Superior temporal gyrus (tissue), 1 donor: ENCODE results near the gene KRT85.
A peak's percentile ranks its signal among the peaks of the same experiment; 100 is the strongest.
"Not testable (repeated sequence)": the region's sequence is repeated elsewhere in the genome, so short reads cannot be mapped to it uniquely, and the experiment has no call there.

Experiments used
- DNase-seq: peaks from one replicate; pipeline ENCODE4 v3.0.0-alpha.2; 2016; ENCODE audit errors: extremely low spot score

KRT85 gene

GRCh38 chr12:52323416-52324152 lies 43.7 kb downstream of the KRT85 start:
- no peak for DNase-seq

- no peak for DNase-seq
These were observed 44.3 kb downstream of the KRT85 start for GRCh38 chr12:52323001-52323400.

GRCh38 chr12:52322069-52322468 lies 45.2 kb downstream of the KRT85 start:
- DNase-seq, result no peak

GRCh38 chr12:52321418-52321817 lies 45.9 kb downstream of the KRT85 start:
- no peak for DNase-seq

DNA sequence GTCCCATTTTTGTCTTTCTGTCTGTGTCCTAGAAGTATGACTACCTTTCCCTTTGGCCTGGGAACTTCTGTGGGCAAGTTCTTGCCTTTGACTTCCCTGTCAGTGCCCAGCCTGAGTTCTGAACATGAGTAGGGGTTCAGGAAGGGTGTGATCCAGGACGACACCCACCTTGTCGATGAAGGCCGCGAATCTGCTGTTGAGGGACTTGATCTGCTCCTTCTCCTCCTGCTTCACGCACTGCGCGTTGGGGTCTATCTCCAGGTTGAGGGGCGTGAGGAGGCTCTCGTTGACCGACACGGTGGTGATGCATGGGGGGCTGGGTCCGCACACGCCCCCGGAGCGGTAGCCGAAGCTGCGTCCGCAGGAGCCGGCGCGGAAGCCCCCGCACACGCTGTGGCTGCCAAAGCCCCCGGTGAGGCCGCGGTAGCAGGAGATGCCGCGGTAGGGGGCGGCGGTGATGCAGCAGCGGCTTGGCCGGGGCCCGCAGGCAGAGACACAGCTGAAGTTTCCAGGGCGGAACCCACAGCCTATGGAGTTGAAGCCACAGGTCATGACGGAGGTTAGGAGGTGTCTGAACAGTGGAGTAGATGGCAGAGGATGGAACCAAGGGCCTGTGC lies 46.4 kb downstream of the KRT85 start, which contains the start of gene KRT83:
Gene KRT83 (minus strand): TSS at position 615 of the 617 bp plus-strand sequence. CDS start 63 bp downstream, at position 552.
- no peak for DNase-seq

- DNase-seq, result no peak
These were observed 48.2 kb downstream of the KRT85 start for GRCh38 chr12:52319097-52319496.

DNA sequence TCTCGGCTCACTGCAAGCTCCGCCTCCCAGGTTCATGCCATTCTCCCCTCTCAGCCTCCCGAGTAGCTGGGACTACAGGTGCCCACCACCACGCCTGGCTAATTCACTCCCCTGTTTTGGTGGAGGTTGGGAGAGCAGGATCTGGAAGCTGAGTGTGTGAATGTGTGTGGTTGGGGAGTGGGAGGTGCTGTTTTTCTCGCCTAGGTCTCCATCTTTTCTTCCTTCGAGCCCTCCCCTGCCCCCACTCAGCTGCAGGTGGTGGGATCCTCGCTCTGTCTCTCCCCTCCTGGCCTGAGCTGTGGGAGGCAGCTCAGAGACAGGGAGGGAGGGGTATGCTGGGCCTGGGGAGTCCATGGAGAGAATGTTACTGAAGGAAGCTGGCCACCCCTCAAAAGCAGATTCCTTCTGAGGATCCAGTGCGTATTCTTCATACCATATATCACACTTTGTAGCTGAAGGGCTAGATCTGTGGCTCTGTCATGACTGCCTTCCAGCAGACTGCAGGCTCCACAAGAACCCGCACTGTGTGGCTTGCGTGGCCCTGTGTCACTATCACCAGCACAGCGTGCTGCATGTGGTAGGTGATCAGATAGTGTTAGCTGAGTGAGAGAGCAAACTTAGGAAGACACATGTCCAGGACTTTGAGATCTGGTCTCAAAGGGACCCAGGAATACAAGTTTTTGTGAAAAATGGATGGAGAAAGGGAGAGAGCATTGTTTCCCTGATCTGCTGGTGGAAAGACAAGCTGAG lies 48.9 kb downstream of the KRT85 start:
- no peak for DNase-seq

DNA sequence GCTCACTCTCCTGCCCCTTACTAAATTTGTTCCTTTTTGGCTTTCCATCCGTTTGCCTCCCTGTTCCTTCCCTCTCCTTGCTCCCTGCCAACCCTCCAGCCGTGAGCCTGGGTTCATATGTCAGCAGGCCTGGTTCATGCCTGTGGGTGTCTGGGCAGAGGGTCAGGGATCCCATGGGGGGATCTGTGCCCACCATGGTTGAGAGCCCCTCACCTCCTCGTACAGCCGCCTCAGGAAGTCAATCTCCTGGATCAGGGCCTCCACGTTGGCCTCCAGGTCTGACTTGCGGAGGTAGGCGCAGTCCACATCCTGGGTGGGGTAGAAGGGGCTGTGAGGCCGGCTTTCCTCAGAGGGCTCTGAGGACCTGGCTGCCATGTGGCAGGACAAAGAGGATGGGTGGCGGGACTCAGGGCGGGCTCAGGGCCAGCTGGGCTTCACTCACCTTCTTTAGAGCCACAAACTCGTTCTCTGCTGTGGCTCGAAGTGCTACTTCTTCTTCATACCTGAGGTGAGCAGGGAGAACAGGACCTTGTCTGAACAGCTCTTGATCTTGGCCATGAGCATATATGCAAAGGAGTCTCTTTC lies 49.7 kb downstream of the KRT85 start:
- DNase-seq, result no peak

DNA sequence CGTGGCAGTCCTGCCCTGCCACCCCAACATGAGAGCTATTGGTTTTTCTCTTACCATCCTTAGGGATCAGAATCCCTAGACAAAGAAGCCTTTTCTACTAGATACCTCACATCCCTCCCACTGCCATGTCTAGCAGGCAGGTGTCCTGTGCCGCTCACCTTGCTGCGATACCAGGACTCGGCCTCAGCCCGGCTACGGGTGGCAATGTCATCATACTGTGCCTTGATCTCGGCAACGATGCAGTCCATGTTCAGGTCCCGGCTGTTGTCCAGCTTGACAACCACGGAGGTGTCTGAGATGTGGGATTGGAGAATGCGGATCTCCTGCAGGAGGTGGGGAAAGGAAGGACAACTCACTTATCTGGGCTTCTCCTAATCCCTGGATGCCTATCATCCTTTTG lies 50.6 kb downstream of the KRT85 start:
- DNase-seq, result no peak

DNA sequence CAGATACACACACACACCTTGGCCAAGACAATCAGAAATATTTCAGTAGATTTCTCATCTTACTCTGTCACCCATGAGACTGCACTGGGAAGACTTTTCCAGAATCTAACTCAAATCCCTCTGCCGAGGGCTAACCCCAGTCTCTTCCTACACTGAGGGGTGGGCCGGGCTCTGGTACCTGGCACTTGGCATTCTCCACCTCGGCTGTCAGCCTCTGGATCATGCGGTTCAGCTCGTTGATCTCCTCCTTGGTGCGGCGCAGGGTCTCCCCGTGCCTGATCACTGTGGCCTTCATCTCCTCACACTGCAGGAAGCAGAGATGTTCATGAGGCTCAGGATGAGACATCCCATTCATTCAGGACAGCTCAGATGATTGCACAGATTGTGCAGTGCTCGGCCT lies 51.0 kb downstream of the KRT85 start:
- DNase-seq, result no peak

DNA sequence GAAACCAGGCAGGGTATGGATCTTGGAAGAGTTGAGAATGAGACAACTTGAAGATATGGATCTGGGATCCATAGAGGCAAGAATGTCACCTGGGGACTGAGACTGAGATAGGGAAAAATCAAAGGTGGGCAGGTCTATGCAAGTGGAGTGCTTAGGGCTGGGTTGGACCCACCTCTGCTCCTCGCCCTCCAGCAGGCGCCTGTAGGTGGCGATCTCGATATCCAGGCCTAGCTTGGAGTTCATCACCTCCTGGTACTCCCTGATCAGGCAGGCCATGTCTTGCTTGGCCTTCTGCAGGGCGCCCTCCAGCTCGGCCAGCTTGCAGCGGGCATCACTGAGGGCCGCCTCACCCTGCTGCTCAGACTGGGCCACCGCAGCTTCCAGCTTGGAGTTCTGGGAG lies 51.6 kb downstream of the KRT85 start:
- DNase-seq, result not testable (repeated sequence)

- DNase-seq, result no peak
These were observed 52.8 kb downstream of the KRT85 start for GRCh38 chr12:52314511-52314910.

DNA sequence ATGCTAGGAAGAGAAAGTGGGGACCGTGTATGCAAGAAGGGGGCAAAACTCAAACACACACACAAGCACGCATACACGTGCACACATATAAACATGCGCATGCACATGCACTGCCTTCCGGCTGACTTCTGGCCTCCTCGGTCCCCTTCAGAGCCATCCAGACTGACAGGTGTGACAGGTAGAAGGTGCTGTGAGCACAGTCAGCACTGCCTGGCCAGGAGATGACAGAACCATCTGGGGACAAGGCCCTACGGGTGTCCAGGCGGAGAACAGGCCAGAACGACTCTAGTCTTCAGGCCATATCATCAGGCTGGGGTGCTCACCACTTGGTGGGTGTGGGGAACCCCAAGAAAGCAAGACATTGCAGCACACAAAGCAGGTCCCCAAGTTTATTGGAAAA lies 53.4 kb downstream of the KRT85 start:
- DNase-seq, result no peak

GRCh38 chr12:52313461-52313860 lies 53.8 kb downstream of the KRT85 start:
- no peak for DNase-seq

GRCh38 chr12:52312086-52312485 lies 55.2 kb downstream of the KRT85 start:
- DNase-seq, result no peak

DNA sequence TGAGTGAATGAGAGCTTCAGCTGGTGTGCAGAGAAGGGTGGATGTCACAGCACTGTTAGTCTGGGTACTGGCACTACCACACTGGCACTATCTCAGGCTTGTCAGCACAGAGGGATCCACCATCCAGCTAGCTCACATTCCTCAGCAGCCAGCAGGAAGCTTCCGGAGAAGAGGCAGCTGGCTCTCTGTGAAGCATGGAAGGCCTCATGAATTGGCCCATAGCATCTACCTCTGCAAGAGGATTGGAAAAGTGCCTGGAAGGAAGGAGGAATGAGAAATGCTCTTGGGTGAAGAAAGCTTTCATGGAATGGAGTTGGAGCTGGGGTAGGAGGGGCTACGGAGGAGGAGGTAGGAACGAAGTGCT lies 56.0 kb downstream of the KRT85 start:
- peak; percentile 19 for DNase-seq

GRCh38 chr12:52310622-52311284 lies 56.5 kb downstream of the KRT85 start:
- DNase-seq, result no peak
